NCI-H128 (cell line): ENCODE results near the gene CRBN.

Experiments
- DNase-seq: peaks from one replicate; lab custom pipeline; 2025; ENCODE audit not compliant: unreplicated experiment; lab: John Stamatoyannopoulos, UW

The CRBN gene

GRCh38 chr3:3179407-3180094 lies at the start of gene CRBN:
Gene CRBN (minus strand): TSS chr3:3179691. CDS start chr3:3179687, 4 bp downstream.
- peak; percentile 44 for DNase-seq

- DNase-seq, result no peak
Observed at GRCh38 chr3:3227640-3228039, 48.1 kb upstream of the CRBN start.

- DNase-seq, result no peak
Observed at GRCh38 chr3:3221528-3221927, 42.0 kb upstream of the CRBN start.

GRCh38 chr3:3216401-3216800 lies 36.9 kb upstream of the CRBN start:
- no peak for DNase-seq

GRCh38 chr3:3212781-3213440 lies 33.4 kb upstream of the CRBN start:
- DNase-seq, result no peak

GRCh38 chr3:3209714-3210113 lies 30.2 kb upstream of the CRBN start:
- DNase-seq, result no peak

- no peak for DNase-seq
Observed at GRCh38 chr3:3209057-3209456, 29.6 kb upstream of the CRBN start.

- no peak for DNase-seq
Observed at GRCh38 chr3:3201611-3202010, 22.1 kb upstream of the CRBN start.

GRCh38 chr3:3200632-3201212 lies 21.2 kb upstream of the CRBN start:
- peak; percentile 63 for DNase-seq

GRCh38 chr3:3199306-3199705 lies 19.8 kb upstream of the CRBN start:
- no peak for DNase-seq

- DNase-seq, result no peak
Observed at GRCh38 chr3:3196148-3196861, 16.8 kb upstream of the CRBN start.

GRCh38 chr3:3194861-3195260 lies 15.4 kb upstream of the CRBN start:
- DNase-seq, result no peak

- DNase-seq, result no peak
Observed at GRCh38 chr3:3192286-3192675, 12.8 kb upstream of the CRBN start.

- DNase-seq, result no peak
Observed at GRCh38 chr3:3191675-3192285, 12.3 kb upstream of the CRBN start.

- DNase-seq, result no peak
Observed at GRCh38 chr3:3189961-3190360, 10.5 kb upstream of the CRBN start.

- no peak for DNase-seq
Observed at GRCh38 chr3:3189102-3189727, 9.7 kb upstream of the CRBN start.

GRCh38 chr3:3184876-3185275 lies 5.4 kb upstream of the CRBN start:
- no peak for DNase-seq

GRCh38 chr3:3180456-3180855 lies 965 bp upstream of the CRBN start:
- DNase-seq, result no peak

- no peak for DNase-seq
Observed at GRCh38 chr3:3178498-3179328, 778 bp downstream of the CRBN start.

GRCh38 chr3:3177861-3178497 lies 1.5 kb downstream of the CRBN start:
- DNase-seq, result no peak
